HG02642 (cell line): ENCODE data around the gene GOLGA7B.
A peak's percentile ranks its signal among the peaks of the same experiment; 100 is the strongest.

Experiments used
- ATAC-seq: cut with Tn5 transposase; IDR thresholded peaks from one replicate; pipeline ENCODE4 v1.9.1; 2021; ENCODE audit warnings: mild to moderate bottlenecking; ENCODE audit not compliant: unreplicated experiment, poor library complexity

The GOLGA7B gene

GRCh38 chr10:97891497-97892167 lies 42.0 kb downstream of the GOLGA7B start:
- ATAC-seq, result no peak

- no peak for ATAC-seq
Measured at GRCh38 chr10:97892506-97892905, 42.9 kb downstream of the GOLGA7B start.

GRCh38 chr10:97892939-97893338 lies 43.3 kb downstream of the GOLGA7B start:
- no peak for ATAC-seq

- no peak for ATAC-seq
Measured at GRCh38 chr10:97894092-97894491, 44.4 kb downstream of the GOLGA7B start.

- no peak for ATAC-seq
Measured at GRCh38 chr10:97895084-97895483, 45.4 kb downstream of the GOLGA7B start.

- ATAC-seq, result no peak
Measured at GRCh38 chr10:97895915-97896314, 46.3 kb downstream of the GOLGA7B start.

- no peak for ATAC-seq
Measured at GRCh38 chr10:97896756-97897358, 47.2 kb downstream of the GOLGA7B start.

GRCh38 chr10:97898429-97898828 lies 48.8 kb downstream of the GOLGA7B start:
- ATAC-seq, result no peak

GRCh38 chr10:97901381-97901780 lies 51.7 kb downstream of the GOLGA7B start:
- ATAC-seq, result no peak

- no peak for ATAC-seq
Measured at GRCh38 chr10:97903128-97904017, 53.7 kb downstream of the GOLGA7B start.

- ATAC-seq, result no peak
Measured at GRCh38 chr10:97904018-97904381, 54.4 kb downstream of the GOLGA7B start.

GRCh38 chr10:97904576-97904975 lies 54.9 kb downstream of the GOLGA7B start:
- ATAC-seq, result no peak

- ATAC-seq, result no peak
Measured at GRCh38 chr10:97905276-97905675, 55.6 kb downstream of the GOLGA7B start.

- no peak for ATAC-seq
Measured at GRCh38 chr10:97907211-97907610, 57.6 kb downstream of the GOLGA7B start.

- ATAC-seq, result no peak
Measured at GRCh38 chr10:97907830-97908229, 58.2 kb downstream of the GOLGA7B start.

- ATAC-seq, result no peak
Measured at GRCh38 chr10:97910661-97911060, 61.0 kb downstream of the GOLGA7B start.

- no peak for ATAC-seq
Measured at GRCh38 chr10:97911217-97911616, 61.6 kb downstream of the GOLGA7B start.

GRCh38 chr10:97913193-97913592 lies 63.5 kb downstream of the GOLGA7B start:
- ATAC-seq, result no peak

GRCh38 chr10:97913614-97914013 lies 64.0 kb downstream of the GOLGA7B start:
- no peak for ATAC-seq

- ATAC-seq, result no peak
Measured at GRCh38 chr10:97914171-97914836, 64.7 kb downstream of the GOLGA7B start.

- ATAC-seq, result peak; percentile 71
Measured at GRCh38 chr10:97914837-97915211, 65.2 kb downstream of the GOLGA7B start.
